GM18505 (cell line): ENCODE results near the gene NAGK.
A peak's percentile ranks its signal among the peaks of the same experiment; 100 is the strongest.
"Not testable (repeated sequence)": the region's sequence is repeated elsewhere in the genome, so short reads cannot be mapped to it uniquely, and the experiment has no call there.

Experiments
- ATAC-seq: cut with Tn5 transposase; IDR thresholded peaks from one replicate; pipeline ENCODE4 v1.9.1; 2021; ENCODE audit not compliant: unreplicated experiment
- POLR2A ChIP-seq: IDR thresholded peaks from 4 replicates; pipeline ENCODE4 v1.6.1; 2011; ENCODE audit warnings: borderline replicate concordance; ENCODE audit not compliant: insufficient read depth, insufficient read length; ENCODE audit errors: extremely low read depth

NAGK gene

DNA sequence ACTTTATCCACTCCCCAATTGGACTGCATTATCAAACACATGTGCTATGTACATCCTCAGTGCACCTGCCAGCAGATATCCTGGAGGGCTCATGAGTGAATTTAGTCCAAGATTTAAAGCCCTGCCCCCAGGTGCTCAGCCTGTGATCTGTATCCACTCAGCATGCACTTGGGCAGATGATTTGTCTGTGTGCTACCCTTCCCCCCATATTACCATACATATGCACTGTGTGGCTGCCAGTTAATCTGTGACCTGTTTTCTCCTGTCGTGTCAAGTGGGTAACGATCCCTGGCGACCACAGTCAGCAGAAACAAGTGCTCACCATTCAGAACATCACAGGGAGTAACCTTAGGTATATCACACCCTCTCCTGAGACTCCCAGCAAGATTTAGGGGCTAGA lies 10.2 kb downstream of the NAGK start:
- no peak for ATAC-seq
- TF ChIP-seq POLR2A = no peak

DNA sequence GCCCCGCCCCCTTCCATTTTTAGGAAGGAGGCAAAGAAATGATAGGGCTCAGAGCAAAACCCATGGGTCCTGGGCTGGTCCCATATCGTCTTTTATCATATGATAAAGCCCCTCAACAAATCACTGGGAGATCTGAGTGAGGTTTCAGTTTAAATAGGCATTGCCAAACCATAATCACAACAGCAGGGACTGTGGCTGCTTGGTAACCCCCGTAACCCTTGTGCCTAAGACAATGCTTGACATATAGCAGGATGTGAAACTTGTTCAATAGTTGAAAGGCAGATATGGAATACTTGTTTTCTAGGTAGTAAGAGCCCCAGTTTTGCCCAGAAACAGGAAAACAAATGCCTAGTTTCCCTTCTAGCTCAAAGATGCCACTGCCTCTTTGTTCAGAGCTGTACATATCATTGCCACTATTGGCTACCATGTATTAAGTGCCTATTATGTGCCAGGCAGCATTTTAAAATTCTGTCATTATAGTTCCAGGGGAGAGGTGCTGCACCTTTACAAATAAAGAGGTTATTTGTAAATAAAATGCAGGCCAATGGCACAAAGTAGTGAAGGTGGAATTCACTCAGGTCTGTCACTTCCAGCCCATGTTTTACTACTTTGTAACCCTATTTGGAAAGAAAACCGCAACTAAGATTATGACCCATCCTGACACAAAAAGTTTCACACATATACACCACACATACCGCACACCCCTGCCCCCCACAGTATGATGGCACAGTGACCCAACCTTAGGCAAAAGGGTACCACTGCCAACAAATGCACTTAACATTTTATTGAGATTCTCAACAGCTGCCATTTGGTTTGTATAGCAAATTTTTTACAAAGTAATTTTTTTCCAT lies 14.2 kb downstream of the NAGK start:
- ATAC-seq = no peak

DNA sequence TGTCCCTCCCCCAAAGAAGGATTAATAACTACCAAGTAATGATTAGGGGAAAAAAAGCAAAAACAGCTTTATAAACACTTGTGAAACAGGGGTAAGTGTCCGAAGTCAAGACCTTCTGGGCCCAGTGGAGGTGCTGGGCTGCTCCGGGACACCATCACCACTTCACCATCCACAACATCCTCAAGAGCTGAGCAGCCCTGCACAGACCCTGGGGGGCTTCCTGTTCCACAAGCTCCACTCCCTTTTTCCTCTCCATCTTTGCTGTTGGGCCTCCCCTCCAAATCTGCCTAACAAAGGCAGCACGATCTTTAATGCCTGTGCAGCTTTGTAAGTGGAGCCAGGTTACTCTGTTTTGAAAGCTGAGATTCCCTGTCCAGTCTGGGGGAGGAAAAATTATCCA lies 14.8 kb downstream of the NAGK start:
- not testable (repeated sequence) for ATAC-seq

More for the DNA sequence above, 14.2 kb downstream of the NAGK start:
- peak; percentile 28 for TF ChIP-seq POLR2A

DNA sequence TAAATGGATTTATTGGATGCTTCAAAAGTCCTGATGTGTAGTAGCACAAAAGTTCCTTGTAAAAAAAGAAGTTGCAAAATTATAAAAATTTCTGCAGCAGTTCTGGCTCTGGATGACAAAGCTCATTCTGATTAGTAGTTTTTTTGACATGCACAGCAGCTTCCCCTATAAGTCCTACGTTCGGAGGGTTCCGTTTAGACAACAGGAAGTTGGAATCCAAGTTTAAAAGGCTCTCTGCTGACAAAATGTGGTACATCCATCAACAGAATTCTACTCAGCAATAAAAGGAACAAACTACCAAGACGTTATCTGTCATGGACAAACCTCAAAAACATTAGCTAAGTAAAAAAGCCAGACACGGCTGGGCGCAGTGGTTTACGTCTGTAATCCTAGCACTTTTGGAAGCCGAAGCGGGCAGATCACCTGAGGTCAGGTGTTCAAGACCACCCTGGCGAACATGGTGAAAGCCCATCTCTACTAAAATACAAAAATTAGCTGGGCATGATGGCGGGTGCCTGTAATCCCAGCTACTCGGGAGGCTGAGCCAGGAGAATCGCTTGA lies 15.4 kb downstream of the NAGK start:
- not testable (repeated sequence) for ATAC-seq

DNA sequence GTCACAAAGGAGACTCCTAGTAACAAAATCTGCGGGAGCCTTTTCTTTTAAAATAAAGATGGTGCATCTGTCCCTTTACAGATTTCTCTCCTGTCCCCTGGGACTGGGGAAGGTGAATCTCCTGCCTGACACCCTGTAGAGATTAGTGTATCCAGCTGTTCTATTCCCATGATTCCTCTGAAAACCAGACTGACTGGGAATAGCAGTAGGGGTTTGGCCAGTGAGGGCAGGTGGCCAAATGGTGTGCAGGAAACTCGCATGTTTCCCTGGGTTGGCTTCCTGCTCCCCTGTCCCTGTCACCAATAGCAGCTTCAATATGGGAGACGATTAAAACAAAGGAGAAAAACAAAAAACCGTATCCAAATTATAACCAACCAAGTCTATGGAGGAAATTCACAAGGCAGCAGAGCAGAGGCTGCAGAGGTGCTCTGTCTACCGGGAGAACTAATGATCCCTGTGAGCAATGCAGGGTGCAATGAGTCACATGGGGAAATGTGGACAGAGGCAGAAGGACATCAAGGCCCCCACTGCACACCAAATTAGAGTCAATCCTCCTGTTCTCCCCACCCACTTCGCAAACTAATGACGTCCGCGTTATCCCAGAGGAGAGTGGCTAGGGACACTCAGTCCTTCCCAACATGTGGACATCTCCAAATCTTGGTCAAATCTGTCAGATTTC lies 17.0 kb downstream of the NAGK start:
- not testable (repeated sequence) for ATAC-seq

DNA sequence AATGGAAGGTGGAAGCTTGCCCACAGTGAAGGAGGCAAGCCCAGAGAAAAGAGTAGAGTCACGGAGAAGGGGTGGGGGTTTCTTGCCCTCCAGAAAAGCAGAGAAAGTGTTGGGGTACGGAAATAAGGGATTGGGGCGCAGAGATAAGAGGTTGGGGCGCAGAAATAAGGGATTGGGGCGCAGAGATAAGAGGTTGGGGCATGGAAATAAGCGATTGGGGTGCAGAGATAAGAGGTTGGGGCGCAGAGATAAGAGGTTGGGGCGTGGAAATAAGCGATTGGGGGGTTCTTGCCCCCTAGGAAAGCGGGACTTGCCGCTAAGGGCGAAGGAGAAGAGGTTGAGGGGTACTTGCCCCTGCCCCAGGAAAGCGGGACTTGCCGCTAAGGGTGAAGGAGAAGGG lies 21.0 kb downstream of the NAGK start:
- ATAC-seq = not testable (repeated sequence)

DNA sequence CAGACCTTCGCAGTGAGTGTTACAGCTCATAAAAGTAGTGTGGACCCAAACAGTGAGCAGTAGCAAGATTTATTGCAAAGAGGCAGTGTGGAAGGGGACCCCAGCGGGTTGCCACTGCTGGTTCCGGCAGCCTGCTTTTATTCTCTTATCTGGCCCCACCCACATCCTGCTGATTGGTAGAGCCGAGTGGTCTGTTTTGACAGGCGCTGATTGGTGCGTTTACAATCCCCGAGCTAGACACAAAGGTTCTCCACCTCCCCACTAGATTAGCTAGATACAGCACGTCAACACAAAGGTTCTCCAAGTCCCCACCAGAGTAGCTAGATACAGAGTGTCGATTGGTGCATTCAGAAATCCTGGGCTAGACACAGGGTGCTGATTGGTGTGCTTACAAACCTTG lies 23.4 kb downstream of the NAGK start:
- ATAC-seq = not testable (repeated sequence)

DNA sequence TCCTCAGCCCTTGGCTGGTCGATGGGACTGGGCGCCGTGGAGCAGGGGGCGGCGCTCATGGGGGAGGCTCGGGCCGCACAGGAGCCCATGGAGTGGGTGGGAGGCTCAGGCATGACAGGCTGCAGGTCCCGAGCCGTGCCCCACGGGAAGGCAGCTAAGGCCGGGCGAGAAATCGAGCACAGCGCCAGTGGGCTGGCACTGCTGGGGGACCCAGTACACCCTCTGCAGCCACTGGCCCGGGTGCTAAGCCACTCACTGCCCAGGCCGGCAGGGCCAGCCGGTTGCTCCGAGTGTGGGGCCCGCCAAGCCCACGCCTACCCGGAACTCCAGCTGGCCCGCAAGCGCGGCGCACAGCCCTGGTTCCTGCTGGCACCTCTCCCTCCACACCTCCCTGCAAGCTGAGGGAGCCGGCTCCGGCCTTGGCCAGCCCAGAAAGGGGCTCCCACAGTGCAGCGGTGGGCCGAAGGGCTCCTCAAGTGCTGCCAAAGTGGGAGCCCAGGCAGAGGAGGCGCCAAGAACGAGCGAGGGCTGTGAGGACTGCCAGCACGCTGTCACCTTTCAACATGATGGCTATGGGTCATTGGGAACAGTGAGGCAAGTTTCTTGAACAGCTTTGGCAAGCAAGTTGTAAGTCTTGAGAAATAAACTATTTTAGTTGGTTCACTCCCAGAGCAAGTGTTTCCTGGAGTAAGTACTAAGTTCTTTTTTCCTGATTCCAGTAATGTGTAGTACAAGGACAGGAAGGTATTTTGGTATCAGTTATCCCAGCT lies 24.2 kb downstream of the NAGK start:
- not testable (repeated sequence) for ATAC-seq

DNA sequence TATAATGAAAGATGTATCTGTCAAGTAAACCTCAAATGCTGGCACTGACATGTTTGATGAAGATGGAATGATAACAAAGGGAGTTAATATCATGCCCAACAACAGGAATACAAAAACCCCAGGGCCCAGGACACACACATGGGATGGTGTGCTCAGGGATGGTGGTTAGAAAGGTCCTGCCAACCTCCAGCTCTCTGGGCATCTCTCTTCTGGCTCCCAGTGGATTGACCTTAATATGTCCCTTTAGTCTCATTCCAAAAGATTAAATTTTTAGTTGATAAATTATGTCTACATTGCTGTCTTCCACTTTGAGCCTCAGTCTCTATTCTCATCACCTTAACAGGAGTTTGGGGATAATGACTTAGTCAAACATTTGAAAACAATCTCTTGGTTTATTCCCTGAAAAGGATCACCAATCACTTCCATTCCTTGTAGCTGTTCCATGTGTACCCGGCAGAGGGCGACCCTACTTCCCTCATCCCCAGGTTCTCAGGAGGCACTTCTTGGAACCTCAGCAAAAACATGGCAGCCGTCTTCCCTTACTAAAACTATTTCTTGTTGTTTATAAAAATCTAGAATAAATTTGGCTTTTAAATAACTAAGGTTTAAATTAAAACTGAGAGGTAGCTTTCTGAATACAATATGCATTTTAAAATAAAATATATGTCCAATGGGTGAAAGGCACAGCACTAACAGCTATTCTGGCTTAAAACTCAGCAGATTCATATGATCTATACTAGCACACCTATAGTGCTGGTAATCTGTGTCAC lies 31.9 kb downstream of the NAGK start:
- no peak for ATAC-seq
- no peak for TF ChIP-seq POLR2A

DNA sequence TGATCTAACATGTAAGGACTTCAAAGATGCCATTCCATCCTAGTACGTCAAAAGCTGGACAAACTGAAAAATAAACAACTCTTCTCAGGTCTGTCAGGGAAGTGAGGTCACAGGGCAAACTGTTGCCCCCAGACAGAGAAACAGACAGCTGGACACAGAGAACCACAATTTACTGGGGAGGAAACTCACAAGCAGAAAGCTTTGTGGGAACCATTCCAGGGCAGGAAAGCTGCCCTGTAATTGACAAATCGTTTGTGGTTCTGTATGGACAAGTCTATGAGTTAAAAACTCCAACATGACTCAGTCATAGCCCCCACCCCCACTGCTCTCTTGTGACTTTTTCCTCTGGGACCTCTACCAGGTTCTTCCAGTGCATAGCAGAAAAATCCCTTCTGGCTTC lies 33.2 kb downstream of the NAGK start:
- no peak for TF ChIP-seq POLR2A
- no peak for ATAC-seq

DNA sequence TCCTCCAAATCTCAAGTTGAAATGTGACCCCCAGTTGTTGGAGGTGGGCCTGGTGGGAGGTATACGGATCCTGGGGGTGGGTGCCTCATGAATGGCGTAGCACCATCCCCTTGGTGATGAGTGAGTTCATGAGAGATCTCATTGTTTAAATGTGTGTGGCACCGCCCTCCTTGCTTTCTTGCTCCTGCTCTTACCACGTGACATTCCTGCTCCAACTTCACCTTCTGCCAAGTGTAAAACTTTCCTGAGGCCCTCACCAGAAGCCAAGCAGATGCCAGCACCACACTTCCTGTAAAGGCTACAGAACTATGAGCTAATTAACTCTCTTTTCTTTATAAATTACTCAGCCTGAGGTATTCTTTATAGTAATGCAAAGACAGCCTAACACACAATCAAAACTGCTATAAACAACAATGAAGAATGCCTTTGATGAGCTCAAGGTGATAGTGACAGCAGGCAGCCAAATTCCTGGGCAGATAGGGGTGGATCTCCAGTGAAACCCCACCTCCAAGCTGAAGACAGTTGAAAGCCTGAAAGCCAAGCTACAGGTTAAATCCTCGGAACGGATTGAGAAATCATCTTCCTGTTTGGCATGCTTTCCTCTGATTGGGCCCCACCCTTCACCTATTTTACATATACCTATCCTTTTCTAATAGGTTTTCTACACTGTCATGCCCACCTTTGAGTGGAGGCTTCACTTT lies 34.7 kb downstream of the NAGK start:
- no peak for ATAC-seq
- no peak for TF ChIP-seq POLR2A

DNA sequence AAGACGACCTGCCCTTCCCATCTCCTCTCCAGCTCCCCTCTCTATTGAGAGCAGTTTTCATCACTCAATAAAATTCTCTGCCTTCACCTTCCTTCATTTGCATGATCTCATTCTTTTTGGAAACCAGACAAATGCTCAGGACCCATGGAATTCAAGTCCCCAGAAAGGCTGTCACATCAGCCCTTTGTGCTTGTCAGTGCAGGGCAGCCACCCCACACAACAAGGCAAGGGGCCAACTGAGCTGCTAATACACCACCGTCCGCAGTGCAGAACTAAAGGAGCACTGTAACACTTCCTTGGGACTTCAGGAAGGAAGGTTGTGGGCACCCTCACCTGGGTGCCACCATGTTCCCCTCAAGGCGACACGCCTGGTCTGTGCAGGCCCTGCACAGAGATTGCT lies 35.4 kb downstream of the NAGK start:
- ATAC-seq = no peak
- TF ChIP-seq POLR2A = no peak

DNA sequence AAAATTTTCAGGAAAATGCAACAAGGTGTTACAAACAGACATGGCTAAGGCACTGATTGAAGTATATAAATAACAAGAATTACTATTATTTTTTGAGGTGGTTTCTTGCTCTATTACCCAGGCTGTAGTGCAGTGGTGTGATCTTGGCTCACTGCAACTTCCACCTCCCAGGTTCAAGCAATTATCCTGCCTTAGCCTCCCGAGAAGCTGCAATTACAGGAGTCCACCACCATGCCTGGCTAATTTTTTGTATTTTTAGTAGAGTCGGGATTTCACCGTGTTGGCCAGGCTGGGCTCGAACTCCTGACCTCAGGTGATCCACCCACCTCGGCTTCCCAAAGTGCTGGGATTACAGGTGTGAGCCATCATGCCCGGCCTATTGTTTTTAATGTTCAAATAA lies 38.0 kb downstream of the NAGK start:
- ATAC-seq = not testable (repeated sequence)

DNA sequence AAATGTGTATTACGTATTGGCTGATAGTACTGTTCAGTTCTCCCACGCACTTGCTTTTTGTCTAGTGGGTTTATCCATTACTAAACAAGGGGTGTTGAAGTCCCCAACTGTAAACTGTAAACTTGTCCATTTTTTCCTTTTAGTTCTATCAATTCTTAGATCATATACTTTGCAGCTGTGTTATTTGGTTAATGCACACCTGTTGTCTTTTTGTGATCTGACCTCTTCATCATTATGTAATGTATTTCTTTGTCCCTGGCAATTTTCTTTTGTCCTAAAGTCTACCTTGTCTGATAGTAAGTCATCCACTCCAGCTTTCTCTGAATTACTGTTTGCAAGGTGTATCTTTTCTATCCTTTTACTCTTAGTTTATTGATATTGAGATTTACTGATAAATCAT lies 39.6 kb downstream of the NAGK start:
- no peak for TF ChIP-seq POLR2A

More for the DNA sequence above, 39.6 kb downstream of the NAGK start:
- ATAC-seq = no peak
